ENCODE measurements around the gene HBS1L. TPM values are rescaled to one million over a fixed set of nuclear protein-coding genes. Genes with fewer than 3 reads are reported as not detected.

HBS1L gene
- total RNA-seq, 4 donors from 2014 or later = 31.2 to 54.2 (median 46.0) TPM

- 79 to 85% methylated on average over 2 of the region's 2 CpGs for WGBS, 2 donors
- H3K4me3 ChIP-seq = no peak overlapping the region
- no peak for TF ChIP-seq EP300 (IDR thresholded peaks at IDR 0.05)
- no peak for TF ChIP-seq POLR2A (IDR thresholded peaks at IDR 0.05)
- TF ChIP-seq CTCF (IDR thresholded peaks at IDR 0.05) = no peak
Observed at GRCh38 chr6:135004399-135004798, 50.2 kb downstream of the HBS1L start.

GRCh38 chr6:135002974-135003703 lies 51.5 kb downstream of the HBS1L start:
- H3K4me3 ChIP-seq = no peak overlapping the region
- H3K4me1 ChIP-seq = no peaks in the 10 kb centered on the region
- TF ChIP-seq EP300 (IDR thresholded peaks at IDR 0.05) (no peak), POLR2A (IDR thresholded peaks at IDR 0.05) (no peak), CTCF (IDR thresholded peaks at IDR 0.05) (no peak)
- DNase-seq (ENCODE audit: low spot score in 2 of 2) = no peak
- 90% methylated on average over 6 of the region's 6 CpGs for WGBS, 2 donors
- no peak overlapping the region for H3K27ac ChIP-seq
- no peaks in the 10 kb centered on the region for H3K9me3 ChIP-seq
- H3K36me3 ChIP-seq = no peaks in the 10 kb centered on the region
- H3K27me3 ChIP-seq = no peaks in the 10 kb centered on the region

More at GRCh38 chr6:135004399-135004798, 50.2 kb downstream of the HBS1L start:
- no peaks in the 10 kb centered on the region for H3K36me3 ChIP-seq
- no peaks in the 10 kb centered on the region for H3K27me3 ChIP-seq
- H3K4me1 ChIP-seq = no peaks in the 10 kb centered on the region
- DNase-seq (ENCODE audit: low spot score in 2 of 2) = no peak
- H3K9me3 ChIP-seq = no peaks in the 10 kb centered on the region
- no peak overlapping the region for H3K27ac ChIP-seq

GRCh38 chr6:135002229-135002844 lies 52.3 kb downstream of the HBS1L start:
- no peak for DNase-seq (ENCODE audit: low spot score in 2 of 2)
- WGBS, 2 donors = 73 to 85% methylated on average over 5 of the region's 5 CpGs
- Histone ChIP-seq H3K36me3 (peaks cover 0 to 3% (median 0%) of the 10 kb centered on the region in 3 donors), H3K27ac (no peak overlapping the region), H3K4me1 (no peaks in the 10 kb centered on the region), H3K4me3 (no peak overlapping the region), H3K27me3 (no peaks in the 10 kb centered on the region), H3K9me3 (no peaks in the 10 kb centered on the region)
- TF ChIP-seq EP300 (IDR thresholded peaks at IDR 0.05) (no peak), CTCF (IDR thresholded peaks at IDR 0.05) (peak; percentile 9 to 53 (median 39))

- Histone ChIP-seq H3K4me1 (no peaks in the 10 kb centered on the region), H3K9me3 (no peaks in the 10 kb centered on the region), H3K27me3 (no peaks in the 10 kb centered on the region), H3K27ac (no peak overlapping the region), H3K36me3 (peaks cover 0 to 29% (median 0%) of the 10 kb centered on the region in 3 donors), H3K4me3 (no peak overlapping the region)
- no peak for DNase-seq (ENCODE audit: low spot score in 2 of 2)
- WGBS, 2 donors = 87% methylated on average over 1 of the region's 1 CpG
- TF ChIP-seq CTCF (IDR thresholded peaks at IDR 0.05) (no peak), EP300 (IDR thresholded peaks at IDR 0.05) (no peak), POLR2A (IDR thresholded peaks at IDR 0.05) (no peak)
Observed at GRCh38 chr6:134999107-134999506, 55.5 kb downstream of the HBS1L start.

Data from tibial nerve (tissue), 4 donors.